Activated naive CD4-positive, alpha-beta T cell treated with Interleukin-2 at 50 U/mL for 16 hours (primary cell): ENCODE results near the gene ACSF2.

ENCODE experiments used
- DNase-seq: peaks from one replicate; pipeline ENCODE4 v3.0.0-alpha.2; 2020

ACSF2 gene

GRCh38 chr17:50505591-50506130 lies 79.6 kb downstream of the ACSF2 start:
- no peak for DNase-seq

DNA sequence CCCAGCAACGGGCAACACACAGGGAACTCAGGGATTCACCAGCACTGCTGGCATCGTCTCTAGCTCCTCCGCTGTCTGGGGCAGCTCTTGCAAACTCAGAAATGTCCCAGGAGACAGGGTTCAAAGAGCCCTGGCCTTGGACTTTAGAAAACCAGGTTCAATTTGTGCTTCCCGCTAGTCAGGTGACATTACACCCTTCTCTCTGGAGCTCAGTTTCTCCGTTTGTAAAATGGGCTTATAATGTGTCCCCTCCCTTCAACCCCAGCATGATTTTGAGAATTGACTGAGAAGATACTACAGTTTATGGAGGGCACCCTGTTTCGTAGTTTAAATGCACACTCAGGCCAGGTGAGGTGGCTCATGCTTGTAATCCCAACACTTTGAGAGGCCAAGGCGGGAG lies 80.3 kb downstream of the ACSF2 start:
- DNase-seq = no peak

DNA sequence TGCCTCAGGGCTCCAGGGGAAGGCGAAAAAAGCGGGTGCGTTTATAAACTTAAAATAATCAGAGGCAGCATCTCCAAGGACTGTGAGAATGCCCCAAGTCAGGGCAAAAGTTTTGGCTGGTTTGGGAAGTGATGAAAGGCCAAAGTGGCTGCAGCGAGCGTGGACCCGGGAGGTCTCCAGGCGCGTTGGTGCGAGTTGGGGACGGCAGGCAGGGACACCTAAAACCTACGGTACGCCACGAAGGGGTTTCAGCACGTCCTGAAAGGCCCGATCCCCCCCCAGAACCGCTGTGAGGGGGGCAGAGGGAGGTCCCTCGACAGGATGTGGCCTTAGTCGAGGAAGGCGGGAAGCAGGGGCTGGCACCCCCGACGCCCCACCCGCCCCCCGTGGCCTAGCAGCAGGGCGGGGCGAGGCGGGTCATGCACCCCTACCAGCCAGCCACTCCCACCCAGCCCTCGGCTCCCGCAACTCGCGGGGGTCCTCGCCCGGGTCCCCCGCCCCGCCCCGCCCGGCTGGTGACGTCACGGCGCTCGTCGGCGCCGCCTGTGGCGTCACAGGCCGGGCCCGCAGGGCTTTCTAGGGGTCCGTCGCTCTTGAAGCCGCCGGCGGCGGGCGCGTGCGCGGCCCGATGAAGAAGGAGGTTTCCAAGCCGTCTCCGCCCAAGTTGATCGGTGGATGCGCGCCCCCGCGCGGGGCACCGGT lies 82.0 kb downstream of the ACSF2 start, which contains the start of gene MYCBPAP:
Gene MYCBPAP, plus strand, starts transcription at position 569 of the 702 bp plus-strand sequence. CDS start 236 bp downstream, outside the sequence.
- DNase-seq = peak; percentile 84

- DNase-seq = no peak
Observed at GRCh38 chr17:50508573-50509460, 82.8 kb downstream of the ACSF2 start.

DNA sequence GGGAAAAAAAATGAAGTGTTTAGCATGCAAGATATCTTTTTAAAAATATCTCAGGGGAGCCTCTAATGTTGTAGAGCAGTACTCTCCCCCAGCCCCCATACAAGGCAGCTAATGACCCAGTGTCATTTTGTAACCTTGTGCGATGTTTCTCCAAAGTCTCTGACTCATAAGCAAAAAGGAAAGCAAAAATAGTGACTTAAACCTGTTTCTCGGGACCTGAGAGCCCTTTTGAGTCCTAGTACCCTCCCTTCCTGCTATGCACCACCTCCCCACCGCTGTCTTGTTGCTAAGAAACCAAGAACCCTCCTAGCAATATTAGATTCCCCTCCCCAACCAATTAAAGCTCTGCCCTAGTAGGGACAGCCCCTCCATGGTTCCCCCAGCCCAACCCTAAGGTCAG lies 85.0 kb downstream of the ACSF2 start:
- peak; percentile 66 for DNase-seq

DNA sequence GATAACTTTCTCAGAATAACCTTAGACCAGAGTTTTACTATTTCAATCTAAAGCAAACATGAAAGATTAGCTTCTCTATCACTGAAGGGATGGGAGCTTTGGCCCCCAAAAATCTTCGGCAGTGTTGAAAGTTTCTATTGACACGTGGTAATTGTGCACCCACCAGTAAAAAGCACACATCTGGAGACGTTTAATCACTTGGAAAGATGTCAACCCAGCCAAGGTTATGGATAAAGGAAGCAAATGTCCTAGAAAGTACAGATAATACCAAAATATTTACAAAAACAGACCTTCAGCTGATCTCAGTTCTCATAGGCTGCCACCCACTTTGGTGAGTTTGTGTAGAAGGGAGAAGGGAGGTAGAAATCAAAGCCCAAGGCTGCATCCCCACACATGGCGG lies 87.5 kb downstream of the ACSF2 start:
- DNase-seq = no peak

DNA sequence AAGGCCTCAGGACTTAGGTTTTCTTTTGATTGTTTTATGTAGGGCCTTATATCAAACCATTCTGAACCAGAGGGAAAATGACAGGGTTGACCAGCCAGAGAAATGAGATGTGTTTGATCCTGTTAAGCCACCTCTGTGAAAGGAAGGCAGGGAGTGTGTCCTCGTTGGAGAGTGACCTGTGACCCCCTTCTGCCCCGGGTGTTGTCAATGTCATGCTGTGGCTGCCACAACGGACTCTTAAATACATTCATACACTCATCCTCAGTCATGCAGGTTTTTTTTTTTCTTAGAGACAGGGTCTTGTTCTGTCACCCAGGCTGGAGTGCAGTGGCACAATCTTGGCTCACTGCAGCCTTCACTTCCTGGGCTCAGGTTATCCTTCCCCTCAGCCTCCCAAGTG lies 88.4 kb downstream of the ACSF2 start:
- DNase-seq = no peak

GRCh38 chr17:50514936-50515702 lies 89.1 kb downstream of the ACSF2 start:
- DNase-seq = no peak

DNA sequence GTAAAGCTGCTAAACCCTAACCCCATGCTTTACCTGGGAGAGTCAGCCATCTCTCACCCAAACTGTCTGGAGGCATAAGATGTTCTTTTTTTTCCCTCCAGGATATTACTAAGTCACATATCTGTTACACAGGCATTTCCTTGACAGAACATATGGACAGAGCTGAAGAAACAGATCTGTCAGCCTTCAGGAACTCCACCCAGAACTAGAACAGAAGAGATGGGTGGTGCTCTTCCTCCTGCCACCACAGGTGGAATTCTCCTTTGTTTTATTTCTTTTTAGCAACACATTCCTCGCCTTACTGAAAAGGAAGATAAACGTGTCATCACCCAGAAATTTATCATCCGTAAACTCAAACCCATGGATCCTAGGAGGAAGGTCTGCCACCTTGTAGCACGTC lies 91.0 kb downstream of the ACSF2 start:
- no peak for DNase-seq

- DNase-seq = no peak
Observed at GRCh38 chr17:50517504-50518383, 91.7 kb downstream of the ACSF2 start.

DNA sequence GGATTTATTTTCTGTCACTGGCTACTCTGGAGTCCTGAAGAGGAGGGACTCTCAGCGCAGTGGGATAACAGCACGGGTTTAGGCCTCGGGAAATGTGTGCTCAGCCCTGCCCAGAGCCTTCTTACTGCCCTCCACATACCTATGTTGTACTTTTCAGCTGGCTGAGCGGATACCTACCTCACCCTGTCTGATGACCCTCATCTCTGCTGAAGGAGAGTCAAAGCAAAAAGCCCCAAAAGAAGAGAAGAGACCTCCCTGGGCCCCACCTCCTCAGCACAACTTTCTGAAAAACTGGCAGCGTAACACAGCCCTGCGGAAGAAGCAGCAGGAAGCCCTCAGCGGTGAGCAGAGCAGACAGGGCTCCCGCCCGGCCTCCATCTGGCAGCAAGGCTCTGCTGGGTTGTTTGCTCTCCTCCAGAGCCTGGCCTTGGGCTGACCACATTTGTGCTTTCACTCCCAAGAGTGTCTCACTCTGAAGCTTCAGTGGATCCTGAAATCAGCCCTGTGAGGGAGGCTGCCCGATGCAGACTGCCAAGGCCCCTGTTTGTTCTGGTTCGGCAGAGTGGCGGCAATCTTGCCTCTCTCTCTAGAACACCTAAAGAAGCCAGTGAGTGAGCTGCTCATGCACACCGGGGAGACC lies 92.5 kb downstream of the ACSF2 start:
- no peak for DNase-seq

DNA sequence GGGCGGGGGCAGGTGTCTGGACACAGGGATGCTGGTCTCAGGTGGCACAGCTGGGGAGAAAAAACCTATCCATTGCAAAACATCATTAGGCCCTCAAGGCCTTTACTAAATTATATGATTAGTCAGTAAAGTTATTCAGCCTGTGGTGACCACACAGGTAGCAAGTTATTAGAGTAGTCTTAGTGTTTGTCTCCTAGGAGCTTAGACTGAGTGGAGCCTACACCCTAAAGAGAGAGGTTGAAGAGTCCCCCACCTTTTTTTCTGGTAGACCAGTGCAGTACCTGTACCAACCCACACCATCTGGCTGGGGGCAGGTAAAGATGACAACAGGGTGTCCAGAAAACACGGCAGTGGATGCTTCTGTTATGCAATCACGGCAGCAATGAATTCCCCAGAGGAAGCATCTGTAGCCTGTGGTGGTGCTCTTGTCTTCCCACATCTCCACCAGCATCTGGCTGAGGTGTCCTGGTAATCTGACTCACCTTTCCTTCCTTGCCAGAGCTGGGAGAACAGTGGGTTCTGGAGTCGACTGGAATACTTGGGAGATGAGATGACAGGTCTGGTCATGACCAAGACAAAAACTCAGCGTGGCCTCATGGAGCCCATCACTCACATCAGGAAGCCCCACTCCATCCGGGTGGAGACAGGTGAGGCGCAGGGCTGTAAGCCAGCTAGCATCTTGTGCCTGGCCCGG lies 93.3 kb downstream of the ACSF2 start:
- DNase-seq = no peak

GRCh38 chr17:50520483-50520882 lies 94.5 kb downstream of the ACSF2 start:
- DNase-seq = no peak

- DNase-seq = no peak
Observed at GRCh38 chr17:50521514-50521913, 95.5 kb downstream of the ACSF2 start.

DNA sequence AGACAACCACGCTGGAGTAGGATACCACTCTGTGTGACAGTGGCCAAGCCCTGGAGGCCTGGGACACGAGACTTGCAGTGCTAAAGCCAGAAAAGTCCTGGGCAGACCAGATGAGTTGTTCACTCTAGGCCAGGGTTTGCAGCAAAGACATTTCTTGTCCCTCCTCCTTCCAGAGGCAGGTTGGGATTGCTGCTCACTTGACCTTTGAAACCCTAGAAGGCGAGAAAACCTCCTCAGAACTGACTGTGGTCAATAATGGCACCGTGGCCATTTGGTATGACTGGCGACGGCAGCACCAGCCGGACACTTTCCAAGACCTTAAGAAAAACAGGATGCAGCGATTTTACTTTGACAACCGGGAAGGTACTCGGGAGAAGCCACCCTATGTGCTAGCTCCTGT lies 96.7 kb downstream of the ACSF2 start:
- DNase-seq = no peak

- no peak for DNase-seq
Observed at GRCh38 chr17:50523208-50523607, 97.2 kb downstream of the ACSF2 start.
